Measurements from ENCODE around the gene DDX49.

DDX49 gene

DNA sequence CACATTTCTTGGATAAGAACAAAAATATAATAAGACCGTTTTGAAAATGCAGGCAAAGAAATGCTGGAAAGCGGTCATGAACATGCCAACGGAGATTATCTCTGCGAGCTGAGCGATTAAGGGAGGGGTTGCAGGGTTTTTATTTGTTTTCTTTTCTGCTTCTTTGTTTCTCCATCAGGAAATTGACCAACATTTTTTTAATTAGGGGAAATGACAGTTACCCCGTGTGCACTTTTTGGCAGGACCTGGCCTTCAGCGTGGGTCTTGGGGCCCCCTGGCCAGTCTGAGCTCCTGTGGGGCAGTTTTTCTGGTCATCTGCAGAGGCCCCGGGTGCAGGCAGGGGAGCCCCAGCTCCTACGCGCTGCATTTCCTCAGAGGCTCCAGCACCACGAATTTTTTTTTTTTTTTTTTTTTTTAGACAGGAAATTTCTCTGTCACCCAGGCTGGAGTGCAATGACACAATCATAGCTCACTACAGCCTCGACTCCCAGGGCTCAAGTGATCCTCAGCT lies 52.8 kb downstream of the DDX49 start:
- no peak overlapping the region for H3K4me3 ChIP-seq (ENCODE audit: low read length in 2 of 2)
- no peak overlapping the region for H3K9ac ChIP-seq (ENCODE audit: low read depth in 1 of 2, low read length in 2 of 2)
- no peaks in the 10 kb centered on the region for H3K27me3 ChIP-seq (ENCODE audit: control insufficient read depth in 2 of 2, insufficient read depth in 2 of 2, low read length in 2 of 2)
- peaks cover 0 to 4% of the 10 kb centered on the region in 2 donors for H3K4me1 ChIP-seq (ENCODE audit: control insufficient read depth in 2 of 2, insufficient read depth in 2 of 2, low read length in 2 of 2)
- no peaks in the 10 kb centered on the region for H3K9me3 ChIP-seq (ENCODE audit: control insufficient read depth in 2 of 2, low read length in 2 of 2)
- no peaks in the 10 kb centered on the region for H3K36me3 ChIP-seq (ENCODE audit: control insufficient read depth in 2 of 2, insufficient read depth in 2 of 2, low read length in 2 of 2)
- no peak overlapping the region for H3K27ac ChIP-seq (ENCODE audit: low read depth in 2 of 2, low read length in 2 of 2)

DNA sequence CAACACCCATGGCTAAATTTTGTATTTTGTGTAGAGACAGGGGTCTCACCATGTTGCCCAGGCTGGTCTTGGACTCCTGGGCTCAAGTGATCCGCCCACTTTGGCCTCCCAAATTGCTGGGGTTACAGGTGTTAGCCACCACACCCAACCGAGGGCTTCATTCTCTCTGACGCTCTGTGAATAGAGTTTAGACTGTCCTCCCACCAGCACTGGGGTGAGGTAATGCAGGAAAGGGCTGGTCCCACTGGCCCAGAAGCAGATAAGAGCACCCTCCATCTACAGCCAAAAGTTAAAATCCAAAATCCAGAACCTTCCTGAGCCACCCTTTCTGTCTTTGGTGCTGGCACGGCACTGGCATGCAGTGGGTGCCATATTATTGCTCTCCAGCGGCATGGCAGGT lies 53.3 kb downstream of the DDX49 start:
- H3K9ac ChIP-seq (ENCODE audit: low read depth in 1 of 2, low read length in 2 of 2): no peak overlapping the region
- H3K4me1 ChIP-seq (ENCODE audit: control insufficient read depth in 2 of 2, insufficient read depth in 2 of 2, low read length in 2 of 2): peaks cover 0 to 4% of the 10 kb centered on the region in 2 donors
- no peaks in the 10 kb centered on the region for H3K36me3 ChIP-seq (ENCODE audit: control insufficient read depth in 2 of 2, insufficient read depth in 2 of 2, low read length in 2 of 2)
- no peaks in the 10 kb centered on the region for H3K27me3 ChIP-seq (ENCODE audit: control insufficient read depth in 2 of 2, insufficient read depth in 2 of 2, low read length in 2 of 2)
- H3K9me3 ChIP-seq (ENCODE audit: control insufficient read depth in 2 of 2, low read length in 2 of 2): no peaks in the 10 kb centered on the region
- no peak overlapping the region for H3K27ac ChIP-seq (ENCODE audit: low read depth in 2 of 2, low read length in 2 of 2)
- H3K4me3 ChIP-seq (ENCODE audit: low read length in 2 of 2): no peak overlapping the region

DNA sequence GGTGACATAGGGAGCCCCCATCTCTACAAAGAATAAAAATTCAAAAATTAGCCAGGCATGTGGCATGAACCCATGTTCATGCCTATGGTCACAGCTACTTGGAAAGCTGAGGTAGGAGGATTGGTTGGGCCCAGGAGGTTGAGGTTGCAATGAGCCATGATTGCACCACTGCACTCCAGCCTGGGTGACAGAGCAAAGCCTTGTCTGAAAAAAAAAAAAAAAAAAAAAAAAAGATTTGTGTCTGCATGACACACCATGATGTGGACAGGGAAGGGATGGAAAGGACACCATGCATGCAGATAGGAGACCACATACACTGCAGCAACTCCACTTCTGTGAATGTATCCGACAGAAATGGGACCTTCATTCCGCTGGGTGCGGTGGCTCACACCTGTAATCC lies 55.5 kb downstream of the DDX49 start:
- Histone ChIP-seq H3K9me3 (ENCODE audit: control insufficient read depth in 2 of 2, low read length in 2 of 2) (no peaks in the 10 kb centered on the region), H3K4me1 (ENCODE audit: control insufficient read depth in 2 of 2, insufficient read depth in 2 of 2, low read length in 2 of 2) (peaks cover 0 to 4% of the 10 kb centered on the region in 2 donors), H3K27ac (ENCODE audit: low read depth in 2 of 2, low read length in 2 of 2) (no peak overlapping the region), H3K27me3 (ENCODE audit: control insufficient read depth in 2 of 2, insufficient read depth in 2 of 2, low read length in 2 of 2) (no peaks in the 10 kb centered on the region), H3K4me3 (ENCODE audit: low read length in 2 of 2) (no peak overlapping the region), H3K9ac (ENCODE audit: low read depth in 1 of 2, low read length in 2 of 2) (no peak overlapping the region), H3K36me3 (ENCODE audit: control insufficient read depth in 2 of 2, insufficient read depth in 2 of 2, low read length in 2 of 2) (no peaks in the 10 kb centered on the region)

DNA sequence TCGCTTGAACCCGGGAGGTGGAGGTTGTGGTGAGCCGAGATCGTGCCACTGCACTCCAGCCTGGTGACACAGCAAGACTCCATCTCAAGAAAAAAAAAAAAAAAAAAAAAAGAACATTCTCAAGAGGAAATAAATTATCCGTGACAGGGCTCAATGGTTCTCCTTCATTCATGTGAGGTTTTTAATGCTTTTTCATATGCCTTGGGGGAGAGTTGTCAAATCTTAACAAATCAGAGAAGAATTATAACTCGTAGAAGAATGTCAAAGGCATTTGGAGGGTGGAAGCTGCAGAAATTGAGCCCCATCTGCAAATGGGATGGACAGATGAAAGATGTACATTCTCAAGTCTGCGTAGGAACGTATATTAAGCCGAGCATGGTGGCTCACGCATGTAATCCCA lies 56.4 kb downstream of the DDX49 start:
- no peaks in the 10 kb centered on the region for H3K36me3 ChIP-seq (ENCODE audit: control insufficient read depth in 2 of 2, insufficient read depth in 2 of 2, low read length in 2 of 2)
- no peak overlapping the region for H3K4me3 ChIP-seq (ENCODE audit: low read length in 2 of 2)
- no peaks in the 10 kb centered on the region for H3K9me3 ChIP-seq (ENCODE audit: control insufficient read depth in 2 of 2, low read length in 2 of 2)
- no peak overlapping the region for H3K27ac ChIP-seq (ENCODE audit: low read depth in 2 of 2, low read length in 2 of 2)
- peaks cover 0 to 4% of the 10 kb centered on the region in 2 donors for H3K4me1 ChIP-seq (ENCODE audit: control insufficient read depth in 2 of 2, insufficient read depth in 2 of 2, low read length in 2 of 2)
- H3K9ac ChIP-seq (ENCODE audit: low read depth in 1 of 2, low read length in 2 of 2): no peak overlapping the region
- H3K27me3 ChIP-seq (ENCODE audit: control insufficient read depth in 2 of 2, insufficient read depth in 2 of 2, low read length in 2 of 2): no peaks in the 10 kb centered on the region
